Activated T-cell treated with anti-CD3 and anti-CD28 coated beads, Interleukin-2, amount 50 U/mL, for 72 hours (primary cell): ENCODE measurements around the gene DLG2. TPM values are rescaled to one million over a fixed set of nuclear protein-coding genes. Genes with fewer than 3 reads are reported as not detected.

ENCODE experiments used
- ATAC-seq, 2 donors: fragments of 150-1000 bp; cut with Tn5 transposase; replicated peaks in 1 of 2; 2 replicates each; pipeline ENCODE4 v1.10.0; 2021; ENCODE audit warnings: moderate library complexity in 2 of 2, mild to moderate bottlenecking in 1 of 2
- DNase-seq, 2 donors: peaks; one replicate each; pipeline ENCODE4 v3.0.0; 2021 to 2022; ENCODE audit warnings: mixed read lengths in 1 of 2
- H3K27ac Mint-ChIP-seq: one replicate; pipeline ENCODE4 v1.8.0; 2022; ENCODE audit warnings: mild to moderate bottlenecking, moderate library complexity, mixed read lengths
- H3K27me3 Mint-ChIP-seq: one replicate; pipeline ENCODE4 v1.8.0; 2022; ENCODE audit warnings: low read depth, mixed read lengths
- H3K36me3 Mint-ChIP-seq, 2 donors: one replicate each; pipeline ENCODE4 v1.8.0; 2022; ENCODE audit warnings: mixed read lengths in 2 of 2, mild to moderate bottlenecking in 1 of 2; ENCODE audit not compliant: insufficient read depth in 2 of 2
- H3K4me1 Mint-ChIP-seq: one replicate; pipeline ENCODE4 v1.8.0; 2022; ENCODE audit warnings: low read depth, mixed read lengths
- H3K4me3 Mint-ChIP-seq, 2 donors: one replicate each; pipeline ENCODE4 v1.8.0; 2022; ENCODE audit warnings: mild to moderate bottlenecking in 2 of 2, mixed read lengths in 2 of 2, moderate library complexity in 2 of 2
- H3K9me3 Mint-ChIP-seq, 2 donors: one replicate each; pipeline ENCODE4 v1.8.0; 2022; ENCODE audit warnings: mixed read lengths in 2 of 2
- total RNA-seq, 2 donors: library from RNA; stranded (reverse); gene quantifications; one replicate each; pipeline ENCODE4 v1.2.3, GENCODE V29; 2022

Gene DLG2
- total RNA-seq, 2 donors from 2014 or later: 4.1 to 5.3 TPM

GRCh38 chr11:85086504-85087284, 540.5 kb downstream of the DLG2 start:
- ATAC-seq (no peak), DNase-seq (no peak)
- H3K36me3 Mint-ChIP-seq: peaks cover 0 to 3% of the 10 kb centered on the region in 2 donors
- peaks cover 10 to 17% of the 10 kb centered on the region in 2 donors for H3K9me3 Mint-ChIP-seq
- H3K4me1 Mint-ChIP-seq: no peaks in the 10 kb centered on the region
- no peak overlapping the region for H3K27ac Mint-ChIP-seq
- no peaks in the 10 kb centered on the region for H3K27me3 Mint-ChIP-seq
- no peak overlapping the region for H3K4me3 Mint-ChIP-seq

DNA sequence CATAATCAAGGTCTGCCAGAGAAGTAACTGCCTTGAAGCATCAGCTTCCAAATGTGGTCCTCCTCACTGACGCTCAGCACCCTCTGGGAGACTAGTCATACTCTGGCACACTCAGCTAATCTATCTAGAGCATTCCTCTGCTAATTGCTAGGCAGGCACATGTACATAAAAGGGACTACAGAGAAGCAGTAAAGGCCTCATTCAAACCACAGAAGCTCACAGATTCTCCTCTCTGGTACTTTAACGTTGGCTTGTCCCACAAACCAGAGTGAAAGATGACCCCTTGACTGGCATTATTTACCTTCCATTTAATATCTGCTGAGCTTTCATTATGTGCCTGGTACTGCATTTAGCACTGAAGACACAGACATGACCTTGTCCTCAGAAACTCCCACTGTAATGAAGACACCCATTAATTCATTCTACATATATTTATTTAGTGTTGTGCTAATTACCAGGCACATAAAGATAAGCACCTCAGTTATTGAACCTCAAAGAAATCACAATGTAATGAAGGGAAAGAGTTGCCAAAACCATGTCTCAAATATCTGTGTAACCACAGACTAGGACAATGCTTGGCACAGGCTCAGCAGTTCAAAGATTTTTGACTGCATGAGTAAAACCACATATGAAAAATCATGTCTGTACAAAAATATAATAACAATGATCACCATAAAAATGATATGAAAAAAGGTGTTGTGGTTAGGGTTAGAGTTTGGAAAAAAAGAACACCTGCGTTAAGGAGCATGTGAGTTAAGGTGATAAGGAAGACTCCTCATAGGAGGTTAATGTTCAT, 550.4 kb downstream of the DLG2 start:
- DNase-seq (no peak), ATAC-seq (no peak)
- H3K36me3 Mint-ChIP-seq: peaks cover 0 to 1% of the 10 kb centered on the region in 2 donors
- H3K9me3 Mint-ChIP-seq: peaks cover 0 to 9% of the 10 kb centered on the region in 2 donors
- H3K4me1 Mint-ChIP-seq: no peaks in the 10 kb centered on the region
- no peaks in the 10 kb centered on the region for H3K27me3 Mint-ChIP-seq
- H3K27ac Mint-ChIP-seq: no peak overlapping the region
- no peak overlapping the region for H3K4me3 Mint-ChIP-seq

- peaks cover 0 to 2% of the 10 kb centered on the region in 2 donors for H3K36me3 Mint-ChIP-seq
- H3K27ac Mint-ChIP-seq: no peak overlapping the region
- DNase-seq: no peak
- no peaks in the 10 kb centered on the region for H3K4me1 Mint-ChIP-seq
- ATAC-seq: peak in 1 of 2 donors; percentile 32
- peaks cover 11 to 14% of the 10 kb centered on the region in 2 donors for H3K9me3 Mint-ChIP-seq
- H3K4me3 Mint-ChIP-seq: no peak overlapping the region
- no peaks in the 10 kb centered on the region for H3K27me3 Mint-ChIP-seq
Observed at GRCh38 chr11:85062659-85063058, 564.5 kb downstream of the DLG2 start.

- Mint-ChIP-seq H3K4me1 (no peaks in the 10 kb centered on the region), H3K4me3 (no peak overlapping the region), H3K27me3 (no peaks in the 10 kb centered on the region), H3K27ac (peak overlapping the region; percentile 70), H3K9me3 (peaks cover 5% of the 10 kb centered on the region in 2 donors), H3K36me3 (no peaks in the 10 kb centered on the region)
- no peak for DNase-seq
- ATAC-seq: no peak
Observed at GRCh38 chr11:85052636-85053035, 574.5 kb downstream of the DLG2 start.

DNA sequence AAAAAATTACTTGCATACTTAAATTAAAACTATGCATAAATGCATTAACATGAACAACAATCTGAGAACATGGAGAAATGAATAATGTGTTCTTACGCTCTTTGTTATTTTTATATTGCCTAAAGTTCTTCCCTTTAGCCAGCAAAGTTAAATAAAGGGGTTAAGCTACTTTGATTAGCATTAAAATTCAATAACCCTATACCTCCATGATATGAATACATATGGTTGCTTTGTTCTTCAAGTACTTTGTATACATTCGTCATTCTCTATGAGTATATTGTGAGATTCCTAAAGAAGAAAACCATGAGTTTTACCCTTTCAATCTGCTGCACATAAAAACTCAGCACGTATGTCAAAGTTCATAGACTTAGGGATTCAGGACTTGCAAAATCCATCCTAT, 578.3 kb downstream of the DLG2 start:
- DNase-seq: no peak
- no peaks in the 10 kb centered on the region for H3K27me3 Mint-ChIP-seq
- H3K36me3 Mint-ChIP-seq: no peaks in the 10 kb centered on the region
- no peak overlapping the region for H3K4me3 Mint-ChIP-seq
- no peaks in the 10 kb centered on the region for H3K4me1 Mint-ChIP-seq
- ATAC-seq: no peak
- H3K9me3 Mint-ChIP-seq: peaks cover 1 to 6% of the 10 kb centered on the region in 2 donors
- no peak overlapping the region for H3K27ac Mint-ChIP-seq

DNA sequence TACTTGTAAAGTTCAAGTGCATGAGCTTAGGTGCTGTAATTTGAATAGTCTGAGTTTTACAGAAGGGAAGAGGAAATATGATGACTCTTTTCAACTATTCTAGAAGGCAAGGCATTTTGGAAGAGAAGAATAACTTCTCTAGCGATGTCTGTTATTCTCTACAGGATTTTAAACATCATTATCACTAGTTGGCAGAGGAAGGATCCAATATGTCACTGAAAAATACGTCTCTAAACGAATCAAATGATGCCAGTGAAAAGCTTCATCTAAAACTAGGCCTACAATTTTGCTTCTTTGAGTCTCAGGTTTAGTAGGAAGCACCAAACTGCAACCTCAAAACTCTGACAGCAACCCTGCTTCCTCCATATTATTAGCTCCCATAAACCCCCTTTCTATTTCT, 581.4 kb downstream of the DLG2 start:
- no peak overlapping the region for H3K4me3 Mint-ChIP-seq
- ATAC-seq (no peak), DNase-seq (no peak)
- H3K27me3 Mint-ChIP-seq: no peaks in the 10 kb centered on the region
- H3K36me3 Mint-ChIP-seq: no peaks in the 10 kb centered on the region
- H3K27ac Mint-ChIP-seq: no peak overlapping the region
- peaks cover 3 to 8% of the 10 kb centered on the region in 2 donors for H3K9me3 Mint-ChIP-seq
- no peaks in the 10 kb centered on the region for H3K4me1 Mint-ChIP-seq

- peaks cover 3 to 6% of the 10 kb centered on the region in 2 donors for H3K9me3 Mint-ChIP-seq
- ATAC-seq (no peak), DNase-seq (no peak)
- no peaks in the 10 kb centered on the region for H3K36me3 Mint-ChIP-seq
- H3K4me1 Mint-ChIP-seq: no peaks in the 10 kb centered on the region
- no peak overlapping the region for H3K27ac Mint-ChIP-seq
- H3K27me3 Mint-ChIP-seq: no peaks in the 10 kb centered on the region
- H3K4me3 Mint-ChIP-seq: no peak overlapping the region
Observed at GRCh38 chr11:85044911-85045310, 582.2 kb downstream of the DLG2 start.

DNA sequence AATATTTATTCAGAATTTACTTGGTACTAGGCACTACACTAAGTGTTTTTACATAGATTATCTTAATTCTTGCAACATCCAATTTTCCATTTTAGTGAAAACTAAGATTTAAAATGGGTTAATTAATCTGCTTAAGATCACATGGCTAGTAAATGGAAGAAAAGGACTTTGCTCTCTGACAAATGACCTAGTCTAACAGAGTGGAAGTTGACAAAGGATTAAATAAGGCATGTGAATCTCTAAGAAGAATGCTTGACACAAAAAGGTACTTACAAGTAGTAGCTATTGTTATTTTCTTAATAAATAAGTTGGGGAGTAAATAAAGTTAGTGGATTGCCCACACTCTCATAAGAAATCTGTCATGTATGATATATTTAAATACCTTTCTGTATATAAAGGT, 584.8 kb downstream of the DLG2 start:
- peaks cover 3 to 8% of the 10 kb centered on the region in 2 donors for H3K9me3 Mint-ChIP-seq

DNA sequence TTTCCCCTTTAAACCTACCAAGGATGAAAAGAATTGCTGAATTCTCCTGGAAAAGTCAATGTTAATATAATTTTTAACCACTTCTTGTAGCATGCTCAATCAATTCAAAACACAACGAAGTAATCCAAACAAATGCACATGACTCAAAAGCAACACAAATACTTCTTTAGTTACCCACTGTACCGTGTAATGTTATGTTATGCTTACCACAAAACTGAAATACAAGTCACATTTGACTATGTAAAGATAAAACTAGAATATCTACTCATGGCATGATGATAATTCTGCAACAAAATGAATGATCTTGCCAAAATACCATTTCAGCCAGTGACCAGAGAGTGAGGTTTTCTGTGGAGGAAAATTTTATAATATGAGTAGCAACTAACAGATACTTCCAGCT, 587.0 kb downstream of the DLG2 start:
- no peaks in the 10 kb centered on the region for H3K4me1 Mint-ChIP-seq
- ATAC-seq: no peak
- H3K27ac Mint-ChIP-seq: no peak overlapping the region
- no peak overlapping the region for H3K4me3 Mint-ChIP-seq
- no peak for DNase-seq
- H3K36me3 Mint-ChIP-seq: no peaks in the 10 kb centered on the region
- H3K27me3 Mint-ChIP-seq: no peaks in the 10 kb centered on the region
- peaks cover 3 to 7% of the 10 kb centered on the region in 2 donors for H3K9me3 Mint-ChIP-seq

More for the DNA sequence above, 584.8 kb downstream of the DLG2 start:
- DNase-seq (no peak), ATAC-seq (no peak)
- Mint-ChIP-seq H3K4me3 (no peak overlapping the region), H3K27ac (no peak overlapping the region), H3K4me1 (no peaks in the 10 kb centered on the region), H3K27me3 (no peaks in the 10 kb centered on the region), H3K36me3 (no peaks in the 10 kb centered on the region)

DNA sequence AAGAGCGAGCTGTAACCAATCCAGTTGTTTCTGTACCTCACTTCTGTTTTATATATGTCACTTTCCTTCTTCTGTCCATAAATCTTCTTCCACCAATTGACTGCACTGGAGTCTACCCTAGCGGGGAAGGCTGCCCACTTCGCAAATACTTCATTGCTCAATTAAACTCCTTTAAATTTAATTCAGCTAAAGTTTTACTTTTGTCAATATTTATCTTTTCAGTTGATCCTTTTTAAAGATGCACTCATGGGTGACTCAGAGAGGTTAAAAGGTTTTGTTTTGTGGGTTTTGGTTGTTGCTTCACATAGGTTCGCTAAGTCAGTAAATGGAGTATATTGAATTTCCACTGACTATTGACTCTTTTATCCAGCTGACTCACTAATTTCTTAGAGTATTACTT, 597.2 kb downstream of the DLG2 start:
- Mint-ChIP-seq H3K9me3 (peaks cover 3 to 7% of the 10 kb centered on the region in 2 donors), H3K36me3 (no peaks in the 10 kb centered on the region), H3K4me3 (no peak overlapping the region), H3K4me1 (no peaks in the 10 kb centered on the region), H3K27ac (no peak overlapping the region), H3K27me3 (no peaks in the 10 kb centered on the region)
- no peak for DNase-seq
- ATAC-seq: no peak

DNA sequence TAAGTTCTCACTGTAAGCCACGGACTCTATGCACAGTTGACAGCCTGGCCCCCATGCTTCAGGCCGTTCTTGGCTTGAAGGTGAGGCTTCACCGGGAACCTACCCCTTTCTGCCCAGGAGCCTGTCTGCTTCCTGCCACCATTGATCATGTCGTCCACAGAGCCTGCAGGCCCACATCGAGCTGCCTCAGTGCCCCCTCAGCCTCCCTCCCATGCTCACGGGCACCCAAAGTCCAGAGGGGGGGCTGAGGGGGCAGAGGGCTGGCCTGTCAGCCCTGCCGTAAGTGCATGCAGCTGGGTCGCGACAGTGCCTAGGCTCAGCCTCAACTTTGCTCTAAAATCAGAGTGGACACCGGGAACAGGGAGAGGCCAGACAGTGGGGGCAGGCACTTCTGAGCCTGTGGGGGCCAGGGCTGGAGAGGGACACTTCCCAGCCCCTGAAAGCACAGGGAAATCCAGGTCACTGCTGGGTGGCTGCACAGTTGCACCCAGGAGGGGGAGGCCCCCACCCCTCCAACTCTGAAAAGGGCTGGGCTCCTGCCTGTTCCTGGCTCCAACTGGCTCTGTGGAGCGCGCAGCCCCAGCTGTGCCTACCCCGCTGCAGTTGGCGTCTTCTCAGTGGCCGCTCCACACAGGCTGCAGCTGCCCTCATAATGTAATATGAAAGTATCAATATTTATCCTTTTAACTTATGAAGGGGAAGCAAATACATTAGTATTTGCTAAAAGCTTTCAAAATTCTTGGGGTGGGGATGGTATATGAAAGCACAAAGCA, 598.6 kb downstream of the DLG2 start:
- ATAC-seq (no peak), DNase-seq (no peak)
- no peaks in the 10 kb centered on the region for H3K36me3 Mint-ChIP-seq
- no peaks in the 10 kb centered on the region for H3K27me3 Mint-ChIP-seq
- no peaks in the 10 kb centered on the region for H3K4me1 Mint-ChIP-seq
- peaks cover 4 to 5% of the 10 kb centered on the region in 2 donors for H3K9me3 Mint-ChIP-seq
- H3K4me3 Mint-ChIP-seq: no peak overlapping the region
- H3K27ac Mint-ChIP-seq: no peak overlapping the region

GRCh38 chr11:85027346-85027745, 599.8 kb downstream of the DLG2 start:
- Mint-ChIP-seq H3K27ac (no peak overlapping the region), H3K4me1 (no peaks in the 10 kb centered on the region), H3K4me3 (no peak overlapping the region), H3K9me3 (peaks cover 4 to 5% of the 10 kb centered on the region in 2 donors), H3K36me3 (no peaks in the 10 kb centered on the region), H3K27me3 (no peaks in the 10 kb centered on the region)
- ATAC-seq (no peak), DNase-seq (no peak)

- no peaks in the 10 kb centered on the region for H3K4me1 Mint-ChIP-seq
- H3K27me3 Mint-ChIP-seq: no peaks in the 10 kb centered on the region
- peaks cover 0 to 2% of the 10 kb centered on the region in 2 donors for H3K36me3 Mint-ChIP-seq
- no peak overlapping the region for H3K4me3 Mint-ChIP-seq
- H3K9me3 Mint-ChIP-seq: peaks cover 10 to 11% of the 10 kb centered on the region in 2 donors
- no peak overlapping the region for H3K27ac Mint-ChIP-seq
- ATAC-seq (no peak), DNase-seq (no peak)
Observed at GRCh38 chr11:85021058-85021457, 606.1 kb downstream of the DLG2 start.
